Nephron progenitor cell (in vitro differentiated cells): ENCODE results near the gene CEP112.

ENCODE experiments used
- DNase-seq: peaks from one replicate; pipeline ENCODE4 v3.0.0; 2021
- H3K27ac Mint-ChIP-seq: 2 replicates; pipeline ENCODE4 v1.8.0; 2021; ENCODE audit warnings: mild to moderate bottlenecking, moderate library complexity, mixed read lengths
- H3K27me3 Mint-ChIP-seq: 2 replicates; pipeline ENCODE4 v1.8.0; 2021; ENCODE audit warnings: mild to moderate bottlenecking, low read depth, mixed read lengths; ENCODE audit not compliant: poor library complexity
- H3K36me3 Mint-ChIP-seq: 2 replicates; pipeline ENCODE4 v1.8.0; 2021; ENCODE audit warnings: low read depth, mixed read lengths
- H3K4me1 Mint-ChIP-seq: 2 replicates; pipeline ENCODE4 v1.8.0; 2021; ENCODE audit warnings: mixed read lengths
- H3K4me3 Mint-ChIP-seq: 2 replicates; pipeline ENCODE4 v1.8.0; 2021; ENCODE audit warnings: mild to moderate bottlenecking, moderate library complexity, mixed read lengths
- H3K9me3 Mint-ChIP-seq: 2 replicates; pipeline ENCODE4 v1.8.0; 2021; ENCODE audit warnings: mild to moderate bottlenecking, moderate library complexity, mixed read lengths
- TF ChIP-seq, protein P1 (sequence below): fragments of 200-600 bp; sonication (generic); IDR thresholded peaks from 2 replicates; pipeline ENCODE4 v1.5.0; 2021; ENCODE audit warnings: antibody characterized with exemption

The CEP112 gene

DNA sequence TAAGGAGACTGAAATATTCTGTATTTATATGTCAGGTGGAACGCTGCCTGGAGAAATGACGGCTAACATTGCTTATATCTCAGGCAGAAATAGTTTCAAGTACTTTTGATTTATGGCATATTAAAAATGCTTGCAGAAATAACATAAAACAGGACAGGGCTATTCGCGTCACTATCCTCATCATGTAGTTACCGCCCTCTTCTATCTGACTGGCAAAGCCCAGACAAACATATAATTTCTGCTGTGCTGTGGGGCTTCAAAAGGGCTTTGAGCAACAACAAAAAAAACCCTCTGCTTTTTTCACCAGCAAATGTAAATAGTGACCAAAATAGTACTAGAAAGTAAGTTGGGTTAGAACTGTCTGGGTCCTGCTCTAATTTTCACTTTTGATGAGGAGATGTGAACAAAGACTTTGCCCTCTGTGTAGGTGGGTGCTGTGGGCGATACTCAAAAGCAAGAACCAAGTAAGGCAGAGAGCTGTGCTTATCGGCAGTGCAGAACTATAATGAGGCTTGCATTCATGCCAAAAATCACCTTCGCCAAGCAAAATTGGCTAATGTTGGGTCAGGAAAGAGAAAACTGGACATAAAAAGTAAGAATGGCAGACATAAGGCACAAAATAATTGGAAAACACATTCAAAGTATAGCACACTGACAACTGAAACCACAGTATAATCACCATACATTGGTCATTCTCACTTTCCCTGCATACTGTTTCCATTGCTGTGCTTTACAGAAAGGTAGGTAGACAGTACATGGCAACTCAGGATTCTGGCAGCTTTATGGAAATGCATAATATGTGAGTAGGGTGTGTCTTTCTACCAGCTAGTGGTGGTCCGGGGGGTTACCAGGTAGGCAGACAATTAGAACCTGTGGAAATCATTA is 479.3 kb downstream of the CEP112 start:
- Mint-ChIP-seq H3K9me3 (no peaks in the 10 kb centered on the region), H3K4me1 (peaks cover 27% of the 10 kb centered on the region), H3K36me3 (no peaks in the 10 kb centered on the region), H3K4me3 (no peak overlapping the region), H3K27ac (no peak overlapping the region), H3K27me3 (no peaks in the 10 kb centered on the region)
- no peak for DNase-seq
- TF ChIP-seq, protein P1, sequence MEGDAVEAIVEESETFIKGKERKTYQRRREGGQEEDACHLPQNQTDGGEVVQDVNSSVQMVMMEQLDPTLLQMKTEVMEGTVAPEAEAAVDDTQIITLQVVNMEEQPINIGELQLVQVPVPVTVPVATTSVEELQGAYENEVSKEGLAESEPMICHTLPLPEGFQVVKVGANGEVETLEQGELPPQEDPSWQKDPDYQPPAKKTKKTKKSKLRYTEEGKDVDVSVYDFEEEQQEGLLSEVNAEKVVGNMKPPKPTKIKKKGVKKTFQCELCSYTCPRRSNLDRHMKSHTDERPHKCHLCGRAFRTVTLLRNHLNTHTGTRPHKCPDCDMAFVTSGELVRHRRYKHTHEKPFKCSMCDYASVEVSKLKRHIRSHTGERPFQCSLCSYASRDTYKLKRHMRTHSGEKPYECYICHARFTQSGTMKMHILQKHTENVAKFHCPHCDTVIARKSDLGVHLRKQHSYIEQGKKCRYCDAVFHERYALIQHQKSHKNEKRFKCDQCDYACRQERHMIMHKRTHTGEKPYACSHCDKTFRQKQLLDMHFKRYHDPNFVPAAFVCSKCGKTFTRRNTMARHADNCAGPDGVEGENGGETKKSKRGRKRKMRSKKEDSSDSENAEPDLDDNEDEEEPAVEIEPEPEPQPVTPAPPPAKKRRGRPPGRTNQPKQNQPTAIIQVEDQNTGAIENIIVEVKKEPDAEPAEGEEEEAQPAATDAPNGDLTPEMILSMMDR: no peak

DNA sequence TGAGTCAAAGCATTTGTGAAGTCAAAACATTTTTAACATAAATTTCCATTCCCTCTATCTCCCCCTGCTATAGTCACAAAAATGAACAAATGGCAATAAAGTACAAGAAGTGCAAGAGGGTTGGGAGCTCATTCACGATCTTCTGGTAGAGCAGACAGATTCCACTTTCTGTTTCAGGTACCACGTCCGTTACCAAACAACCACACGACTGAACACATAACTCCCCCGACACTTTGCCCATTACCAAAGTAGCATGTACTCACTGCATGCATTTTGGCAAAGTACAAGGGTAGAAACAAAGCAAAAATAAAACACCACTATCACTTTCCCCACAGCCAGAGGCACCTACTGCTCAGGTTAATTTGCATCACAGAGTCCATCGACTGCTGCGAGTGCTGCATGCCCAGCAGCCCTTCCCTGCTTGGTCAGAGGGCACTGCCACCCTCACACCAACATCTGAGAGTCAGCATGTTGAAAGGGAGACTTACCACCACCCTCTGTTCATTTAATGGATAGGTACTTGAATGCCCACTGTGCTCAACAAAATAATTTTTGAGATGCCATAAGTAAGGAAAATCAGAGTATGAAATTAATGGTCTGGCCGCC is 480.2 kb downstream of the CEP112 start:
- DNase-seq: no peak
- H3K36me3 Mint-ChIP-seq: no peaks in the 10 kb centered on the region
- H3K27me3 Mint-ChIP-seq: no peaks in the 10 kb centered on the region
- TF ChIP-seq, protein P1: no peak
- peaks cover 18% of the 10 kb centered on the region for H3K4me1 Mint-ChIP-seq
- no peaks in the 10 kb centered on the region for H3K9me3 Mint-ChIP-seq
- no peak overlapping the region for H3K27ac Mint-ChIP-seq
- no peak overlapping the region for H3K4me3 Mint-ChIP-seq

DNA sequence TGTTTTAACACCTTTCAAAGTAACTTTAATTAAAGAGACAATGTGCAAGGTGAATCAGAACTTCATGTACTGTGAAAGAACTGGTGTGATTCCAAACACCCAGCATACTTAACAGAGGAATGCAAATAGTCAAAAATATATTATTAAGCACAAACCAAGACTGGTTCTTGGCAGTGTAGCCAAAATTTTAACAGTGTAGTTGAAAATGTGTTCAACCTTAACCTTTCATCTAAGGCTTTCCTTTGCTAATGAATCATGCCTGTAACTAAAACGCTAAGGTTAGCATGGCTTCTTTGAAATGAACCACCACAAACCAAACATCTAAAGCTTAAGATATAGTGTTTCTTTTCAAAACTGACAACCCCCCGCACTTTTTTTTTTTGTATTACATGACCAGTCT is 484.2 kb downstream of the CEP112 start:
- H3K4me1 Mint-ChIP-seq: peaks cover 22% of the 10 kb centered on the region
- DNase-seq: no peak
- peaks cover 11% of the 10 kb centered on the region for H3K36me3 Mint-ChIP-seq

DNA sequence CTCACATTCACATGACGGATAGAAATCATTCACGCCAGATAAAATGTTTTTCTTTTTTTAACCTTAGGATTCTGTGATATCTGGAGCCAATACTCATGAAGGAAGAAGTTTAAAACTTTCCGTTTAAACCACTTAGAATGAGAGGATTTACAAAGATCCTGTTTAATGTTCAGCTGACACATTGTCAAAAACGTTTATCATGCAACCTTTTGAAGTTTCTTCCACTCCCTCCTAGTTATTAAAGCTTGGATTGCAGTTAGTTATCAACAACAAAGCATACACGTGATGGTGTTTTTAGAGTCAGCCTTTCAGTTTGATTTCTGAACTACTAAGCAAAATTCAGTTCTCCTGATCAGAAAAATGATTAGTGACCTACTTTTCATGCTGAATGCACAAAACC is 487.2 kb downstream of the CEP112 start:
- Mint-ChIP-seq H3K27me3 (peaks cover 6% of the 10 kb centered on the region), H3K4me1 (peaks cover 17% of the 10 kb centered on the region), H3K4me3 (no peak overlapping the region), H3K9me3 (no peaks in the 10 kb centered on the region), H3K27ac (no peak overlapping the region), H3K36me3 (peaks cover 23% of the 10 kb centered on the region)
- TF ChIP-seq, protein P1: no peak
- no peak for DNase-seq

More for the DNA sequence above, 484.2 kb downstream of the CEP112 start:
- Mint-ChIP-seq H3K27ac (no peak overlapping the region), H3K27me3 (peaks cover 6% of the 10 kb centered on the region), H3K9me3 (no peaks in the 10 kb centered on the region), H3K4me3 (no peak overlapping the region)
- TF ChIP-seq, protein P1: no peak

DNA sequence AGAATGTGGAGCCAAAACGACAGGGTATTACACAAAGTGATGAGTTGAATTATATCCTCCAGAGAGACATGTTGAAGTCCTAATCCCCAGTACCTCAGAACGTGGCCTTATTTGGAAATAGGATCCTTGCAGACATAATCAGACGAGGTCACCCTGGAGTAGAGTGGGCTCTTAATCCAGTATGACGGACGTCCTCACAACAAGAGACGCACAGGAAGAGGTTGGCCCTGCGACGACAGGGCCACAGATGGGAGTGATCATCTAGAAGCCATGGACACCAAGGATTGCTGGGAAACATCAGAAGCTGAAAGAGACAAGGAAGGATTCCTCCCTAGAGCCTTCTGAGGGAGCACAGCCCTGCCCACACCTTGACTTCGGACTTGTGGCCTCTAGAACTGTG is 488.0 kb downstream of the CEP112 start:
- peaks cover 22% of the 10 kb centered on the region for H3K4me1 Mint-ChIP-seq
- peak overlapping the region; percentile 33 for H3K27ac Mint-ChIP-seq
- H3K27me3 Mint-ChIP-seq: peaks cover 6% of the 10 kb centered on the region
- TF ChIP-seq, protein P1: no peak
- H3K4me3 Mint-ChIP-seq: no peak overlapping the region
- H3K9me3 Mint-ChIP-seq: no peaks in the 10 kb centered on the region
- H3K36me3 Mint-ChIP-seq: peaks cover 24% of the 10 kb centered on the region
- DNase-seq: no peak
